WERI-Rb-1 (cell line): ENCODE results near the gene NR4A1.

ENCODE experiments used
- DNase-seq: peaks from one replicate; pipeline ENCODE4 v3.0.0-alpha.2; 2020
- H3K27ac ChIP-seq: fragments of 250-450 bp; sonication (Bioruptor Pico); 2 replicates; pipeline ENCODE4 v1.5.1; 2020; ENCODE audit warnings: mild to moderate bottlenecking, moderate library complexity
- H3K27me3 ChIP-seq: fragments of 250-450 bp; sonication (Bioruptor Pico); 2 replicates; pipeline ENCODE4 v1.5.1; 2021; ENCODE audit warnings: mild to moderate bottlenecking, low read depth, moderate library complexity; ENCODE audit not compliant: insufficient read depth, severe bottlenecking
- H3K36me3 ChIP-seq: fragments of 250-450 bp; sonication (Bioruptor Pico); 2 replicates; pipeline ENCODE4 v1.5.1; 2020; ENCODE audit warnings: mild to moderate bottlenecking, moderate library complexity
- H3K4me3 ChIP-seq: 2 replicates; pipeline ENCODE4 v1.5.1; 2011; ENCODE audit warnings: low read depth, mild to moderate bottlenecking, control low read depth, low read length
- H3K9me3 ChIP-seq: fragments of 250-450 bp; sonication (Bioruptor Pico); 2 replicates; pipeline ENCODE4 v1.5.1; 2021; ENCODE audit warnings: mild to moderate bottlenecking, moderate library complexity; ENCODE audit not compliant: severe bottlenecking
- TF ChIP-seq, protein P1 (sequence below): IDR thresholded peaks from 2 replicates; pipeline ENCODE4 v1.5.1; 2011; ENCODE audit warnings: low read depth, mild to moderate bottlenecking, control low read depth, inconsistent platforms, low read length

NR4A1 gene

GRCh38 chr12:52082026-52082668, 30.9 kb downstream of the NR4A1 start:
- Histone ChIP-seq H3K27me3 (peaks cover 21% of the 10 kb centered on the region), H3K9me3 (no peaks in the 10 kb centered on the region), H3K4me3 (no peak overlapping the region), H3K27ac (no peak overlapping the region), H3K36me3 (peaks cover 8% of the 10 kb centered on the region)
- TF ChIP-seq, protein P1, sequence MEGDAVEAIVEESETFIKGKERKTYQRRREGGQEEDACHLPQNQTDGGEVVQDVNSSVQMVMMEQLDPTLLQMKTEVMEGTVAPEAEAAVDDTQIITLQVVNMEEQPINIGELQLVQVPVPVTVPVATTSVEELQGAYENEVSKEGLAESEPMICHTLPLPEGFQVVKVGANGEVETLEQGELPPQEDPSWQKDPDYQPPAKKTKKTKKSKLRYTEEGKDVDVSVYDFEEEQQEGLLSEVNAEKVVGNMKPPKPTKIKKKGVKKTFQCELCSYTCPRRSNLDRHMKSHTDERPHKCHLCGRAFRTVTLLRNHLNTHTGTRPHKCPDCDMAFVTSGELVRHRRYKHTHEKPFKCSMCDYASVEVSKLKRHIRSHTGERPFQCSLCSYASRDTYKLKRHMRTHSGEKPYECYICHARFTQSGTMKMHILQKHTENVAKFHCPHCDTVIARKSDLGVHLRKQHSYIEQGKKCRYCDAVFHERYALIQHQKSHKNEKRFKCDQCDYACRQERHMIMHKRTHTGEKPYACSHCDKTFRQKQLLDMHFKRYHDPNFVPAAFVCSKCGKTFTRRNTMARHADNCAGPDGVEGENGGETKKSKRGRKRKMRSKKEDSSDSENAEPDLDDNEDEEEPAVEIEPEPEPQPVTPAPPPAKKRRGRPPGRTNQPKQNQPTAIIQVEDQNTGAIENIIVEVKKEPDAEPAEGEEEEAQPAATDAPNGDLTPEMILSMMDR, result no peak
- DNase-seq, result no peak

GRCh38 chr12:52082669-52082987, 31.4 kb downstream of the NR4A1 start:
- Histone ChIP-seq H3K9me3 (no peaks in the 10 kb centered on the region), H3K27me3 (peaks cover 25% of the 10 kb centered on the region), H3K36me3 (peaks cover 8% of the 10 kb centered on the region), H3K4me3 (no peak overlapping the region), H3K27ac (no peak overlapping the region)
- DNase-seq, result no peak
- TF ChIP-seq, protein P1, result no peak

GRCh38 chr12:52082988-52083637, 31.9 kb downstream of the NR4A1 start:
- TF ChIP-seq, protein P1, result peak; percentile 97
- H3K27ac ChIP-seq, result no peak overlapping the region
- H3K27me3 ChIP-seq, result peaks cover 30% of the 10 kb centered on the region
- peaks cover 3% of the 10 kb centered on the region for H3K36me3 ChIP-seq
- H3K9me3 ChIP-seq, result no peaks in the 10 kb centered on the region
- DNase-seq, result peak; percentile 71
- no peak overlapping the region for H3K4me3 ChIP-seq

- peaks cover 34% of the 10 kb centered on the region for H3K27me3 ChIP-seq
- DNase-seq, result no peak
- no peak overlapping the region for H3K27ac ChIP-seq
- no peaks in the 10 kb centered on the region for H3K9me3 ChIP-seq
- no peak overlapping the region for H3K4me3 ChIP-seq
- no peaks in the 10 kb centered on the region; the same call in 1 of the 2 replicates for H3K36me3 ChIP-seq
- TF ChIP-seq, protein P1, result no peak
Observed at GRCh38 chr12:52083638-52083996, 32.4 kb downstream of the NR4A1 start.

- Histone ChIP-seq H3K36me3 (no peaks in the 10 kb centered on the region), H3K9me3 (no peaks in the 10 kb centered on the region), H3K27me3 (peaks cover 44% of the 10 kb centered on the region), H3K27ac (no peak overlapping the region), H3K4me3 (no peak overlapping the region)
- TF ChIP-seq, protein P1, result no peak
- no peak for DNase-seq
Observed at GRCh38 chr12:52084491-52085231, 33.4 kb downstream of the NR4A1 start.
